H9 (cell line): ENCODE measurements around the gene CLSTN3. TPM values are rescaled to one million over a fixed set of nuclear protein-coding genes. Genes with fewer than 3 reads are reported as not detected.

Experiments used
- DNase-seq: peaks from one replicate; pipeline ENCODE4 v3.0.0-alpha.2; 2017
- H2AFZ ChIP-seq: one replicate; pipeline ENCODE4 v1.6.1; 2013; ENCODE audit warnings: mild to moderate bottlenecking, low read length, control low read depth, moderate library complexity
- H2AK5ac ChIP-seq: 2 replicates; pipeline ENCODE4 v1.6.1; 2013; ENCODE audit warnings: low read length, control low read depth, mixed read lengths; ENCODE audit not compliant: insufficient read length
- H2BK120ac ChIP-seq: one replicate; pipeline ENCODE4 v1.6.1; 2013; ENCODE audit warnings: low read depth, mild to moderate bottlenecking, low read length, control low read depth, inconsistent platforms; ENCODE audit not compliant: poor library complexity, severe bottlenecking
- H2BK12ac ChIP-seq: 2 replicates; pipeline ENCODE4 v1.6.1; 2013; ENCODE audit warnings: low read length, control low read depth, mixed read lengths, low read depth; ENCODE audit not compliant: insufficient read length
- H2BK15ac ChIP-seq: 2 replicates; pipeline ENCODE4 v1.6.1; 2013; ENCODE audit warnings: low read depth, low read length, control low read depth
- H2BK20ac ChIP-seq: one replicate; pipeline ENCODE4 v1.6.1; 2013; ENCODE audit warnings: low read depth, mild to moderate bottlenecking, low read length, control low read depth, inconsistent platforms; ENCODE audit not compliant: poor library complexity, severe bottlenecking
- H2BK5ac ChIP-seq: 2 replicates; pipeline ENCODE4 v1.6.1; 2013; ENCODE audit warnings: low read length, control low read depth, mixed read lengths; ENCODE audit not compliant: insufficient read length
- H3K14ac ChIP-seq: 2 replicates; pipeline ENCODE4 v1.6.1; 2013; ENCODE audit warnings: low read length, control low read depth; ENCODE audit not compliant: insufficient read depth
- H3K18ac ChIP-seq: 2 replicates; pipeline ENCODE4 v1.6.1; 2013; ENCODE audit warnings: low read depth, mild to moderate bottlenecking, mixed read lengths, low read length, control low read depth; ENCODE audit not compliant: insufficient read length
- H3K23ac ChIP-seq: 2 replicates; pipeline ENCODE4 v1.6.1; 2013; ENCODE audit warnings: low read length, control low read depth, mixed read lengths, low read depth; ENCODE audit not compliant: insufficient read length
- H3K23me2 ChIP-seq: 2 replicates; pipeline ENCODE4 v1.6.1; 2013; ENCODE audit warnings: low read depth, mild to moderate bottlenecking, mixed read lengths, low read length, control low read depth; ENCODE audit not compliant: insufficient read length, poor library complexity, severe bottlenecking
- H3K27ac ChIP-seq: 2 replicates; pipeline ENCODE4 v1.5.1; 2013; ENCODE audit warnings: low read length, control low read depth, mixed read lengths, low read depth; ENCODE audit not compliant: insufficient read length
- H3K27me3 ChIP-seq: 2 replicates; pipeline ENCODE4 v1.6.1; 2013; ENCODE audit warnings: low read length, control low read depth, inconsistent platforms; ENCODE audit not compliant: insufficient read depth
- H3K4ac ChIP-seq: 2 replicates; pipeline ENCODE4 v1.6.1; 2013; ENCODE audit warnings: low read depth, mild to moderate bottlenecking, control low read depth, inconsistent platforms, low read length, moderate library complexity
- H3K4me1 ChIP-seq: 2 replicates; pipeline ENCODE4 v1.6.1; 2013; ENCODE audit warnings: low read length, control low read depth, inconsistent platforms; ENCODE audit not compliant: insufficient read depth
- H3K4me2 ChIP-seq: 2 replicates; pipeline ENCODE4 v1.6.1; 2013; ENCODE audit warnings: low read length, control low read depth, mixed read lengths; ENCODE audit not compliant: insufficient read length, insufficient read depth
- H3K56ac ChIP-seq: 2 replicates; pipeline ENCODE4 v1.6.1; 2013; ENCODE audit warnings: low read depth, mild to moderate bottlenecking, mixed read lengths, low read length, control low read depth; ENCODE audit not compliant: insufficient read length
- H3K79me1 ChIP-seq: 2 replicates; pipeline ENCODE4 v1.6.1; 2013; ENCODE audit warnings: low read depth, mild to moderate bottlenecking, moderate library complexity, low read length, control low read depth, inconsistent platforms; ENCODE audit not compliant: insufficient read depth, poor library complexity, severe bottlenecking
- H3K79me2 ChIP-seq: 2 replicates; pipeline ENCODE4 v1.6.1; 2013; ENCODE audit warnings: low read length, control low read depth, inconsistent platforms; ENCODE audit not compliant: insufficient read depth
- H3K9ac ChIP-seq: 2 replicates; pipeline ENCODE4 v1.6.1; 2013; ENCODE audit warnings: low read length, control low read depth, mixed read lengths; ENCODE audit not compliant: insufficient read length; ENCODE audit errors: extremely low read depth
- H3K9me3 ChIP-seq: one replicate; pipeline ENCODE4 v1.6.1; 2013; ENCODE audit warnings: low read depth, low read length, inconsistent platforms; ENCODE audit not compliant: control insufficient read depth
- H3T11ph ChIP-seq: one replicate; pipeline ENCODE4 v1.6.1; 2013; ENCODE audit warnings: mild to moderate bottlenecking, low read length, control low read depth, inconsistent platforms
- H4K20me1 ChIP-seq: one replicate; pipeline ENCODE4 v1.6.1; 2013; ENCODE audit not compliant: control insufficient read depth, insufficient read length, insufficient read depth
- H4K5ac ChIP-seq: 2 replicates; pipeline ENCODE4 v1.6.1; 2013; ENCODE audit warnings: low read depth, mild to moderate bottlenecking, mixed read lengths, low read length, control low read depth; ENCODE audit not compliant: insufficient read length
- H4K8ac ChIP-seq: replicated peaks from 2 replicates; pipeline ENCODE4 v1.6.1; 2013; ENCODE audit warnings: low read length, control low read depth, mixed read lengths, low read depth; ENCODE audit not compliant: insufficient read length
- H4K91ac ChIP-seq: 2 replicates; pipeline ENCODE4 v1.6.1; 2013; ENCODE audit warnings: low read depth, mild to moderate bottlenecking, moderate library complexity, mixed read lengths, low read length, control low read depth; ENCODE audit not compliant: insufficient read length
- H3K27ac Mint-ChIP-seq, 3 experiments: 2 replicates in 2 of 3; 3 replicates in 1 of 3; pipeline ENCODE4 v1.8.0; 2020 to 2021; ENCODE audit warnings: mixed read lengths in 3 of 3, mild to moderate bottlenecking in 1 of 3, moderate library complexity in 1 of 3
- H3K27me3 Mint-ChIP-seq: 2 replicates; pipeline ENCODE4 v1.8.0; 2021; ENCODE audit warnings: low read depth, mild to moderate bottlenecking, moderate library complexity, mixed read lengths
- H3K36me3 Mint-ChIP-seq, 3 experiments: 2 replicates in 2 of 3; 3 replicates in 1 of 3; pipeline ENCODE4 v1.8.0; 2020 to 2021; ENCODE audit warnings: low read depth in 3 of 3, mixed read lengths in 3 of 3; ENCODE audit not compliant: insufficient read depth in 1 of 3
- H3K4me1 Mint-ChIP-seq, 2 experiments: 2 replicates each; pipeline ENCODE4 v1.8.0; 2020; ENCODE audit warnings: mixed read lengths in 2 of 2
- H3K4me3 Mint-ChIP-seq, 2 experiments: 2 replicates in 1 of 2; 3 replicates in 1 of 2; pipeline ENCODE4 v1.8.0; 2020 to 2021; ENCODE audit warnings: mild to moderate bottlenecking in 2 of 2, mixed read lengths in 2 of 2, moderate library complexity in 1 of 2
- H3K9me3 Mint-ChIP-seq, 2 experiments: 2 replicates in 1 of 2; 3 replicates in 1 of 2; pipeline ENCODE4 v1.8.0; 2020; ENCODE audit warnings: mild to moderate bottlenecking in 2 of 2, mixed read lengths in 2 of 2, moderate library complexity in 1 of 2
- CTCF ChIP-seq: fragments of 200-600 bp; sonication (generic); conservative IDR thresholded peaks from 3 replicates; pipeline ENCODE4 v1.8.0; 2021; ENCODE audit warnings: antibody characterized with exemption, mild to moderate bottlenecking
- WGBS: extraction: QIAGEN DNeasy Blood & Tissue Kit; methylation state at CpG from one replicate; pipeline ENCODE4 v1.1.7; 2013; ENCODE audit warnings: missing lambda C conversion rate, low lambda C conversion rate, mixed read lengths; ENCODE audit not compliant: insufficient read length; ENCODE audit errors: extremely low coverage; 5-methylcytosine and 5-hydroxymethylcytosine counted together
- total RNA-seq: library from RNA; stranded (reverse); gene quantifications from 2 replicates; pipeline ENCODE4 v1.2.1, GENCODE V29; 2021

Gene CLSTN3
- total RNA-seq, 1 experiment from 2014 or later: 26.2 TPM

- Histone ChIP-seq H3K14ac (no peak overlapping the region; the same call in 1 of the 2 replicates), H3K27ac (no peak overlapping the region), H2BK5ac (no peak overlapping the region), H2BK12ac (no peak overlapping the region), H2AK5ac (no peak overlapping the region), H3K4me1 (no peaks in the 10 kb centered on the region), H4K8ac (no peak overlapping the region), H4K91ac (no peak overlapping the region), H2BK20ac (no peak overlapping the region), H3T11ph (no peak overlapping the region), H3K56ac (no peak overlapping the region), H4K20me1 (no peaks in the 10 kb centered on the region), H3K23me2 (peaks cover 3% of the 10 kb centered on the region), H4K5ac (no peak overlapping the region), H3K79me2 (no peaks in the 10 kb centered on the region), H3K4ac (no peak overlapping the region), H3K18ac (no peak overlapping the region), H2AFZ (no peak overlapping the region), H3K9ac (no peak overlapping the region), H3K23ac (no peak overlapping the region), H3K4me2 (no peak overlapping the region), H2BK15ac (no peak overlapping the region), H3K27me3 (no peaks in the 10 kb centered on the region), H2BK120ac (no peak overlapping the region), H3K9me3 (peaks cover 8% of the 10 kb centered on the region), H3K79me1 (no peaks in the 10 kb centered on the region)
- WGBS: no CpG with 5 or more reads among the region's 7 CpGs
- H3K4me1 Mint-ChIP-seq: peaks cover 6 to 8% of the 10 kb centered on the region in 2 experiments
- no peak for DNase-seq
- TF ChIP-seq CTCF: no peak
- H3K36me3 Mint-ChIP-seq: peaks cover 0 to 7% (median 3%) of the 10 kb centered on the region in 3 experiments; a peak in 3 of 7 replicates
- peaks cover 6 to 15% of the 10 kb centered on the region in 2 experiments; a peak in 4 of 5 replicates for H3K9me3 Mint-ChIP-seq
- peaks cover 27% of the 10 kb centered on the region for H3K27me3 Mint-ChIP-seq
- no peak overlapping the region for H3K4me3 Mint-ChIP-seq
- no peak overlapping the region for H3K27ac Mint-ChIP-seq
Observed at GRCh38 chr12:7160183-7160582, 30.0 kb downstream of the CLSTN3 start.
